Uterus (tissue), 4 donors: ENCODE results near the gene FCGR2B. TPM values are rescaled to one million over a fixed set of nuclear protein-coding genes. Genes with fewer than 3 reads are reported as not detected.

Source experiments
- DNase-seq, 2 donors: peaks; one replicate each; pipeline ENCODE4 v3.0.0-alpha.2; 2019 to 2020
- H3K27ac ChIP-seq, 2 donors: fragments of 200-600 bp; sonication (generic); 1 replicate in 1 of 2; 2 replicates in 1 of 2; pipeline ENCODE4 v1.5.1; 2016 to 2018
- H3K27me3 ChIP-seq, 2 donors: fragments of 200-600 bp; sonication (generic); one replicate each; pipeline ENCODE4 v1.5.1; 2018 to 2019; ENCODE audit warnings: control low read depth in 1 of 2
- H3K36me3 ChIP-seq, 2 donors: fragments of 200-600 bp; sonication (generic); one replicate each; pipeline ENCODE4 v1.5.1; 2019; ENCODE audit warnings: control low read depth in 1 of 2
- H3K4me1 ChIP-seq, 2 donors: fragments of 200-600 bp; sonication (generic); one replicate each; pipeline ENCODE4 v1.5.1; 2018 to 2019; ENCODE audit warnings: control low read depth in 1 of 2
- H3K4me3 ChIP-seq, 2 donors: fragments of 200-600 bp; sonication (generic); 1 replicate in 1 of 2; 2 replicates in 1 of 2; pipeline ENCODE4 v1.5.1; 2018 to 2019; ENCODE audit warnings: mild to moderate bottlenecking in 1 of 2
- H3K9me3 ChIP-seq, 2 donors: fragments of 200-600 bp; sonication (generic); one replicate each; pipeline ENCODE4 v1.5.1; 2019; ENCODE audit warnings: control low read depth in 1 of 2
- POLR2A ChIP-seq, 2 donors: fragments of 450-650 bp; IDR thresholded peaks; one replicate each; pipeline ENCODE4 v1.6.1; 2016; ENCODE audit warnings: antibody characterized with exemption in 2 of 2, mild to moderate bottlenecking in 1 of 2, moderate library complexity in 1 of 2
- intact Hi-C: fragments of 100-400 bp; cut with DNase I; formaldehyde crosslinking; loops from one replicate; pipeline ENCODE4 v1.15.1; 2023; ENCODE audit warnings: low total_unique reads
- total RNA-seq, 4 donors: library from RNA; depleted of rRNA in 3 of 4; stranded (reverse); fragments of >200 nt in 3 of 4; gene quantifications; one replicate each; pipeline versions ENCODE4 v1.1.0 to v1.2.4, GENCODE V29; 2014 to 2023
- TF ChIP-seq, protein P1 (sequence below), 4 experiments: fragments of 200-600 bp in 2 of 4; fragments of 450-650 bp in 2 of 4; sonication (generic) in 2 of 4; IDR thresholded peaks; one replicate each; pipeline ENCODE4 v1.5.1; 2016 to 2019; ENCODE audit warnings: antibody characterized with exemption in 4 of 4, mild to moderate bottlenecking in 2 of 4, moderate library complexity in 1 of 4
- donor health status: DM: yes; HTN: yes; CAD: no.

FCGR2B gene
- total RNA-seq, 4 donors from 2014 or later, result 0.59 to 14.1 (median 3.2) TPM

GRCh38 chr1:161706482-161707347 lies 43.8 kb downstream of the FCGR2B start, which contains the start of gene FCRLA:
FCRLA (plus strand) TSS chr1:161707229; CDS start chr1:161707265, 36 bp downstream.
- no peak for DNase-seq
- Histone ChIP-seq H3K4me1 (no peaks in the 10 kb centered on the region), H3K4me3 (no peak within 1 kb of the TSS), H3K27ac (no peak within 1 kb of the TSS), H3K27me3 (no peaks in the 10 kb centered on the region), H3K36me3 (no peaks in the 10 kb centered on the region), H3K9me3 (no peaks in the 10 kb centered on the region)
- intact Hi-C loops, result no loop called here
- TF ChIP-seq, protein P1, sequence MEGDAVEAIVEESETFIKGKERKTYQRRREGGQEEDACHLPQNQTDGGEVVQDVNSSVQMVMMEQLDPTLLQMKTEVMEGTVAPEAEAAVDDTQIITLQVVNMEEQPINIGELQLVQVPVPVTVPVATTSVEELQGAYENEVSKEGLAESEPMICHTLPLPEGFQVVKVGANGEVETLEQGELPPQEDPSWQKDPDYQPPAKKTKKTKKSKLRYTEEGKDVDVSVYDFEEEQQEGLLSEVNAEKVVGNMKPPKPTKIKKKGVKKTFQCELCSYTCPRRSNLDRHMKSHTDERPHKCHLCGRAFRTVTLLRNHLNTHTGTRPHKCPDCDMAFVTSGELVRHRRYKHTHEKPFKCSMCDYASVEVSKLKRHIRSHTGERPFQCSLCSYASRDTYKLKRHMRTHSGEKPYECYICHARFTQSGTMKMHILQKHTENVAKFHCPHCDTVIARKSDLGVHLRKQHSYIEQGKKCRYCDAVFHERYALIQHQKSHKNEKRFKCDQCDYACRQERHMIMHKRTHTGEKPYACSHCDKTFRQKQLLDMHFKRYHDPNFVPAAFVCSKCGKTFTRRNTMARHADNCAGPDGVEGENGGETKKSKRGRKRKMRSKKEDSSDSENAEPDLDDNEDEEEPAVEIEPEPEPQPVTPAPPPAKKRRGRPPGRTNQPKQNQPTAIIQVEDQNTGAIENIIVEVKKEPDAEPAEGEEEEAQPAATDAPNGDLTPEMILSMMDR (IDR thresholded peaks at IDR 0.05), result no peak
- TF ChIP-seq POLR2A (IDR thresholded peaks at IDR 0.05), result no peak

- no peak for TF ChIP-seq POLR2A (IDR thresholded peaks at IDR 0.05)
- TF ChIP-seq, protein P1 (IDR thresholded peaks at IDR 0.05), result no peak
- no peak overlapping the region for H3K4me3 ChIP-seq
These were observed 44.6 kb downstream of the FCGR2B start for GRCh38 chr1:161707503-161707902.

DNA sequence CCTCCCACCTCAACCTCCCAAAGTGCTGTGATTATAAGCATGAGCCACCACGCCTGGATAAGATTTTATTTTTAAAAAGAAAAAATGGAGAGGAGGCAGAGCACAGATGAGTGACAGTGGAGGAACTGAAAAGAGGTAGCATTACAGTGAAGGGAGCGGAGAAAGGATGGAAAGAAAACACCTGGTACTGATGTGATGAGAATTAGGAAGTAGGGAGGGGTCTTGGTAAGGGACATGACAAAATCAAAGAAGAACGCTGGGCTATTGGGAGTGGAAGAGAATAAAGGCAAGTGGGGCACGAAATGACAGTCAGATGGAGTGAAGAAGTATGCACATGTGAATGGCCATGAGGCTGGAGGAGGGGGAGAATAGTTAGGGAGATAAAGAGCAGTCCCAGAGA lies 46.4 kb downstream of the FCGR2B start:
- TF ChIP-seq, protein P1 (IDR thresholded peaks at IDR 0.05), result no peak
- no peak for TF ChIP-seq POLR2A (IDR thresholded peaks at IDR 0.05)
- H3K27me3 ChIP-seq, result no peaks in the 10 kb centered on the region
- H3K9me3 ChIP-seq, result no peaks in the 10 kb centered on the region
- no peaks in the 10 kb centered on the region for H3K4me1 ChIP-seq
- intact Hi-C loops, result no loop called here
- H3K27ac ChIP-seq, result no peak overlapping the region
- H3K36me3 ChIP-seq, result no peaks in the 10 kb centered on the region
- no peak overlapping the region for H3K4me3 ChIP-seq
- DNase-seq, result no peak

More at GRCh38 chr1:161707503-161707902, 44.6 kb downstream of the FCGR2B start:
- H3K4me1 ChIP-seq, result no peaks in the 10 kb centered on the region
- intact Hi-C loops, result no loop called here
- no peaks in the 10 kb centered on the region for H3K27me3 ChIP-seq
- H3K9me3 ChIP-seq, result no peaks in the 10 kb centered on the region
- no peaks in the 10 kb centered on the region for H3K36me3 ChIP-seq
- no peak overlapping the region for H3K27ac ChIP-seq
- DNase-seq, result no peak

GRCh38 chr1:161710560-161710959 lies 47.6 kb downstream of the FCGR2B start:
- H3K4me1 ChIP-seq, result no peaks in the 10 kb centered on the region
- no peak for DNase-seq
- H3K9me3 ChIP-seq, result no peaks in the 10 kb centered on the region
- no peaks in the 10 kb centered on the region for H3K27me3 ChIP-seq
- no peaks in the 10 kb centered on the region for H3K36me3 ChIP-seq
- intact Hi-C loops, result no loop called here
- H3K4me3 ChIP-seq, result no peak overlapping the region
- H3K27ac ChIP-seq, result no peak overlapping the region
- TF ChIP-seq, protein P1 (IDR thresholded peaks at IDR 0.05), result no peak
- TF ChIP-seq POLR2A (IDR thresholded peaks at IDR 0.05), result no peak

- H3K4me1 ChIP-seq, result no peaks in the 10 kb centered on the region
- H3K9me3 ChIP-seq, result no peaks in the 10 kb centered on the region
- intact Hi-C loops, result no loop called here
- H3K36me3 ChIP-seq, result no peaks in the 10 kb centered on the region
- H3K27ac ChIP-seq, result no peak overlapping the region
- no peak for DNase-seq
- no peak overlapping the region for H3K4me3 ChIP-seq
- TF ChIP-seq, protein P1 (IDR thresholded peaks at IDR 0.05), result no peak
- TF ChIP-seq POLR2A (IDR thresholded peaks at IDR 0.05), result no peak
- H3K27me3 ChIP-seq, result no peaks in the 10 kb centered on the region
These were observed 55.8 kb downstream of the FCGR2B start for GRCh38 chr1:161718559-161719324.
